ENCODE results near the gene LRRC8C. TPM values are rescaled to one million over a fixed set of nuclear protein-coding genes. Genes with fewer than 3 reads are reported as not detected.
"Not testable (repeated sequence)": the region's sequence is repeated elsewhere in the genome, so short reads cannot be mapped to it uniquely, and the experiment has no call there.

The LRRC8C gene
- total RNA-seq, 2 donors from 2014 or later, result 2.5 to 5.5 TPM

DNA sequence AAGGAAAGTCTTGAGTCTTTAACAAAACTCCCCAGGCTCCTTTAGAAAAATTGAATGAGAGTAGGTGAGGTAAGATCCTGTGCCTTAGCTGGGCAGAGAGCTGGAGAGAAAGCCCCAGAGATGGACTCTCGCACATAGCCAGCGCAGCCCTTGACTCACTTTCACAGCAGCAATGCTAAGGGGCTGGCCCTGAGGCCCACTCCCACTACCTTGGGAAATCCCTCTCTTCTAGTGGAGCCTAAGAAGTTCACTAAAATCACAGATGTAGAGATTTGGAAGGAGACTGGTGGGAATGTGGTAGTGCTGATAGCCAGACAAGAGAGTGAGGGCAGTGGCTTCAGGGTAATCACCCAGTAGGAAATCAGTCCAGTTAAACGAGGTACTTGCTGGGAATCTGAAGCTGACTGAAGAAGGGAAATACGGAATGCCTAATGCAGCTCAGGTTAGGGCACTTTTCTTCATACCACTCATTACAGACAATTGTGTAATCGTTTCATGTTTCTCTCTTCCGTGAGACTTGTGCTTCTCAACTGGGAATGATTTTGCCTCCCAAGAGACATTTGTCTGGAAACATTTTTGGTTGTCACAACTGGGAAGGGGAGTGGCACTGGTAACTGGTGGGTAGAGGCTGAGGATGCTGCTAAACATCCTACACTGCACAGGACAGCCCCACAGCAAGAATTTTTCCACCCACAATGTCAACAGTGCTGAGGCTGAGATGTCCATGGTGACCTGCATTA is 42.4 kb upstream of the LRRC8C start:
- Mint-ChIP-seq H3K27me3 (ENCODE audit: insufficient read depth) (no peaks in the 10 kb centered on the region), H3K36me3 (ENCODE audit: low read depth) (peaks cover 30% of the 10 kb centered on the region), H3K4me1 (peaks cover 16% of the 10 kb centered on the region), H3K9me3 (no peaks in the 10 kb centered on the region), H3K27ac (peak overlapping the region; percentile 14), H3K4me3 (no peak overlapping the region)
- H3K9me3 ChIP-seq (ENCODE audit: control insufficient read depth, low read length), result no peaks in the 10 kb centered on the region
- no peaks in the 10 kb centered on the region for H3K4me1 ChIP-seq (ENCODE audit: control insufficient read depth, insufficient read depth, low read length)
- H3K4me3 ChIP-seq (ENCODE audit: low read length), result no peak overlapping the region
- H3K27ac ChIP-seq (ENCODE audit: low read depth, low read length), result no peak overlapping the region
- no peak for DNase-seq
- TF ChIP-seq CTCF (conservative IDR thresholded peaks at IDR 0.05), result no peak
- no peak overlapping the region for H3K9ac ChIP-seq (ENCODE audit: extremely low read depth, low read length, poor library complexity, severe bottlenecking)
- WGBS, 2 experiments (ENCODE audit: insufficient coverage in 1 of 2, insufficient read length in 1 of 2), result 75 to 92% methylated on average over 2 to 6 of the region's 6 CpGs
- no peaks in the 10 kb centered on the region for H3K27me3 ChIP-seq (ENCODE audit: control insufficient read depth, insufficient read depth, low read length, poor library complexity, severe bottlenecking)
- peaks cover 53% of the 10 kb centered on the region for H3K36me3 ChIP-seq (ENCODE audit: control insufficient read depth, insufficient read depth, low read length)

DNA sequence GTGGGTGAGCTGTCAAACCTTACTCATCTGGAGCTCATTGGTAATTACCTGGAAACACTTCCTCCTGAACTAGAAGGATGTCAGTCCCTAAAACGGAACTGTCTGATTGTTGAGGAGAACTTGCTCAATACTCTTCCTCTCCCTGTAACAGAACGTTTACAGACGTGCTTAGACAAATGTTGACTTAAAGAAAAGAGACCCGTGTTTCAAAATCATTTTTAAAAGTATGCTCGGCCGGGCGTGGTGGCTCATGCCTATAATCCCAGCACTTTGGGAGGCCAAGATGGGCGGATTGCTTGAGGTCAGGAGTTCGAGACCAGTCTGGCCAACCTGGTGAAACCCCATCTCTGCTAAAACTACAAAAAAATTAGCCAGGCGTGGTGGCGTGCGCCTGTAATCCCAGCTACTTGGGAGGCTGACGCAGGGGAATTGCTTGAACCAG is 40.0 kb upstream of the LRRC8C start:
- peaks cover 20% of the 10 kb centered on the region for H3K36me3 Mint-ChIP-seq (ENCODE audit: low read depth)
- H3K4me3 ChIP-seq (ENCODE audit: low read length), result not testable (repeated sequence)

GRCh38 chr1:89594096-89594740 is 38.7 kb upstream of the LRRC8C start:
- Mint-ChIP-seq H3K36me3 (ENCODE audit: low read depth) (peaks cover 15% of the 10 kb centered on the region), H3K9me3 (no peaks in the 10 kb centered on the region), H3K27ac (no peak overlapping the region), H3K4me1 (peaks cover 23% of the 10 kb centered on the region), H3K4me3 (no peak overlapping the region), H3K27me3 (ENCODE audit: insufficient read depth) (no peaks in the 10 kb centered on the region)
- Histone ChIP-seq H3K9ac (ENCODE audit: extremely low read depth, low read length, poor library complexity, severe bottlenecking) (no peak overlapping the region), H3K27ac (ENCODE audit: low read depth, low read length) (no peak overlapping the region), H3K4me3 (ENCODE audit: low read length) (no peak overlapping the region), H3K4me1 (ENCODE audit: control insufficient read depth, insufficient read depth, low read length) (no peaks in the 10 kb centered on the region), H3K36me3 (ENCODE audit: control insufficient read depth, insufficient read depth, low read length) (peaks cover 40% of the 10 kb centered on the region), H3K9me3 (ENCODE audit: control insufficient read depth, low read length) (no peaks in the 10 kb centered on the region), H3K27me3 (ENCODE audit: control insufficient read depth, insufficient read depth, low read length, poor library complexity, severe bottlenecking) (no peaks in the 10 kb centered on the region)
- TF ChIP-seq CTCF (conservative IDR thresholded peaks at IDR 0.05), result no peak
- 100% methylated on average over 3 of the region's 4 CpGs; no CpG with 5 or more reads in 1 of the 2 experiments for WGBS, 2 experiments (ENCODE audit: insufficient coverage in 1 of 2, insufficient read length in 1 of 2)
- no peak for DNase-seq

More for the DNA sequence above, 40.0 kb upstream of the LRRC8C start:
- not testable (repeated sequence) for H3K27me3 ChIP-seq (ENCODE audit: control insufficient read depth, insufficient read depth, low read length, poor library complexity, severe bottlenecking); H3K27ac Mint-ChIP-seq; H3K9ac ChIP-seq (ENCODE audit: extremely low read depth, low read length, poor library complexity, severe bottlenecking); H3K27ac ChIP-seq (ENCODE audit: low read depth, low read length); H3K9me3 Mint-ChIP-seq; H3K4me3 Mint-ChIP-seq; H3K4me1 ChIP-seq (ENCODE audit: control insufficient read depth, insufficient read depth, low read length); H3K27me3 Mint-ChIP-seq (ENCODE audit: insufficient read depth); DNase-seq; H3K9me3 ChIP-seq (ENCODE audit: control insufficient read depth, low read length)
- 93 to 96% methylated on average over 9 to 13 of the region's 13 CpGs for WGBS, 2 experiments (ENCODE audit: insufficient coverage in 1 of 2, insufficient read length in 1 of 2)
- H3K36me3 ChIP-seq (ENCODE audit: control insufficient read depth, insufficient read depth, low read length), result peaks cover 48% of the 10 kb centered on the region
- H3K4me1 Mint-ChIP-seq, result peaks cover 13% of the 10 kb centered on the region
